ENCODE data around the gene GPR150.

The GPR150 gene

GRCh38 chr5:95655575-95655974 lies 35.7 kb downstream of the GPR150 start:
- H3K4me3 ChIP-seq (ENCODE audit: low read length) = no peak overlapping the region
- H4K20me1 ChIP-seq (ENCODE audit: control insufficient read depth, insufficient read depth, low read depth, low read length) = no peaks in the 10 kb centered on the region
- no peaks in the 10 kb centered on the region for H3F3A ChIP-seq (ENCODE audit: control insufficient read depth, insufficient read depth)
- no peaks in the 10 kb centered on the region for H3K36me3 ChIP-seq (ENCODE audit: control insufficient read depth, low read length)
- TF ChIP-seq EZH2phosphoT487 (IDR thresholded peaks at IDR 0.05; ENCODE audit: borderline replicate concordance, low read length) (no peak), CTCF (IDR thresholded peaks at IDR 0.05; ENCODE audit: low read depth, low read length, poor library complexity, severe bottlenecking) (no peak)
- no peak overlapping the region for H3K4me2 ChIP-seq (ENCODE audit: low read length)
- no peaks in the 10 kb centered on the region for H3K9me3 ChIP-seq (ENCODE audit: control insufficient read depth, insufficient read depth, low read length)
- H3K9me2 ChIP-seq (replicated peaks; ENCODE audit: control insufficient read depth, low read length) = no peaks in the 10 kb centered on the region
- H3K27me3 ChIP-seq (ENCODE audit: control insufficient read depth, low read length) = no peaks in the 10 kb centered on the region
- no peaks in the 10 kb centered on the region for H3K4me1 ChIP-seq (ENCODE audit: control insufficient read depth, low read length)
- no peak overlapping the region for H3K27ac ChIP-seq (ENCODE audit: low read depth, low read length)
- H3K79me2 ChIP-seq (ENCODE audit: control insufficient read depth, low read length) = no peaks in the 10 kb centered on the region

- no peaks in the 10 kb centered on the region for H3K36me3 ChIP-seq (ENCODE audit: control insufficient read depth, low read length)
- H4K20me1 ChIP-seq (ENCODE audit: control insufficient read depth, insufficient read depth, low read depth, low read length) = no peaks in the 10 kb centered on the region
- TF ChIP-seq CTCF (IDR thresholded peaks at IDR 0.05; ENCODE audit: low read depth, low read length, poor library complexity, severe bottlenecking) (no peak), EZH2phosphoT487 (IDR thresholded peaks at IDR 0.05; ENCODE audit: borderline replicate concordance, low read length) (no peak)
These were observed 40.2 kb downstream of the GPR150 start for GRCh38 chr5:95660060-95660459.

DNA sequence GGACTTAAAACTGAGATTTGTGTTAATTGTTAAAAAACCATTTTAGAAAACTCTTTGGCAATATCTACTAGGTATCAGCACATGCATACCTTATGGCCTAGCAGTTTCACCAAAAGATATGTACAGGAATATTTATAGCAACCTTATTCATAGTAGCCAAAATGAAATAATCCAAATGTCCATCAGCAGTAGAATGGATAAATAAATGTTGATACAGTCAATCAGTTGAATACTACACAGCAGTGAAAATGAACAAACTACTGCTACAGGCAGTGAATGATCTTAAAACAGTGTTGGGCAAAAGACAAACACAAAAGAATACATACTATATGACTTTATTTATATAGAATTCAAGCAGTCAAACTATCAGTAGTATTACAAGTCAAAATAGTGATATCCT lies 43.1 kb downstream of the GPR150 start:
- Histone ChIP-seq H3K27ac (ENCODE audit: low read depth, low read length) (no peak overlapping the region), H3K9me2 (replicated peaks; ENCODE audit: control insufficient read depth, low read length) (no peaks in the 10 kb centered on the region), H3K27me3 (ENCODE audit: control insufficient read depth, low read length) (no peaks in the 10 kb centered on the region), H3F3A (ENCODE audit: control insufficient read depth, insufficient read depth) (no peaks in the 10 kb centered on the region), H3K4me3 (ENCODE audit: low read length) (no peak overlapping the region), H3K9me3 (ENCODE audit: control insufficient read depth, insufficient read depth, low read length) (no peaks in the 10 kb centered on the region), H3K79me2 (ENCODE audit: control insufficient read depth, low read length) (no peaks in the 10 kb centered on the region), H4K20me1 (ENCODE audit: control insufficient read depth, insufficient read depth, low read depth, low read length) (no peaks in the 10 kb centered on the region), H3K4me1 (ENCODE audit: control insufficient read depth, low read length) (no peaks in the 10 kb centered on the region), H3K4me2 (ENCODE audit: low read length) (no peak overlapping the region), H3K36me3 (ENCODE audit: control insufficient read depth, low read length) (no peaks in the 10 kb centered on the region)
- TF ChIP-seq CTCF (IDR thresholded peaks at IDR 0.05; ENCODE audit: low read depth, low read length, poor library complexity, severe bottlenecking) = no peak
- TF ChIP-seq EZH2phosphoT487 (IDR thresholded peaks at IDR 0.05; ENCODE audit: borderline replicate concordance, low read length) = no peak

More at GRCh38 chr5:95660060-95660459, 40.2 kb downstream of the GPR150 start:
- Histone ChIP-seq H3F3A (ENCODE audit: control insufficient read depth, insufficient read depth) (no peaks in the 10 kb centered on the region), H3K4me3 (ENCODE audit: low read length) (no peak overlapping the region), H3K27ac (ENCODE audit: low read depth, low read length) (no peak overlapping the region), H3K27me3 (ENCODE audit: control insufficient read depth, low read length) (no peaks in the 10 kb centered on the region), H3K79me2 (ENCODE audit: control insufficient read depth, low read length) (no peaks in the 10 kb centered on the region), H3K9me3 (ENCODE audit: control insufficient read depth, insufficient read depth, low read length) (no peaks in the 10 kb centered on the region), H3K9me2 (replicated peaks; ENCODE audit: control insufficient read depth, low read length) (no peaks in the 10 kb centered on the region), H3K4me1 (ENCODE audit: control insufficient read depth, low read length) (no peaks in the 10 kb centered on the region), H3K4me2 (ENCODE audit: low read length) (no peak overlapping the region)

Data from DOHH2 (cell line).